ENCODE data around the gene NUP133.

Gene NUP133

DNA sequence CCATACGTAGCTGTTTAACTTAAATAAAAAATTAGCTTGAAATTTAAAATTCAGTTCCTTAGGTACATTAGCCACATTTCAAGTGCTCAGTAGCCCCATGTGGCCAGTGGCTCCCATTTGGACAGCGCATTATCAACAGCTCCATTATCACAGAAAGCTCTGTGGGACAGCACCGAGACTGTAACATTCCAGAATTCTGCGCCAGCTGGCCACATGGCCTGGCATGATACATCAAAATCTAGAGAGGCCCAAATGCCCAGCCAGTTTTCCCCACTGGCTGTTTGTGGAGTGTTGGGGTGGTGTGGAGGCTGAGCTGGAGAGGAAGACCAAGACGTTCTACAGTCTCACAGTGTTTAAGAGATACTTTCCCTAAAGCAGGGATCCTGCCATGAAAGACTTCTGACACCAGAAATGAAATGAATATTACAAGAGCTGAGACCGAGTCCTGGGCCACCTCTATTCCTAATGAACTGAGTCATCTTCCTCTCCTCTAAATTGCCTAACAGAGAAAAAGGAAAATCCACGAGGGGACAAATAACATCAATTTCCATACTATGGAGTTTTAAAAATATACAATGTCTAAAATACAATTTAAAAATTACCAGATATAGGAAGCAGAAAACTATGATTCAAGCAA, 47.0 kb downstream of the NUP133 start:
- Histone ChIP-seq H3K36me3 (ENCODE audit: control insufficient read depth in 2 of 2, insufficient read depth in 1 of 2, low read length in 2 of 2) (peaks cover 94 to 95% of the 10 kb centered on the region in 2 experiments), H3K4me3 (ENCODE audit: low read depth, low read length) (no peak overlapping the region), H3K27ac (ENCODE audit: extremely low read depth, low read depth, low read length) (no peak overlapping the region), H3K4me1 (ENCODE audit: control insufficient read depth, insufficient read depth, low read length) (no peaks in the 10 kb centered on the region), H3K9me3 (ENCODE audit: control insufficient read depth, insufficient read depth, low read depth, low read length) (no peaks in the 10 kb centered on the region)
- ChIA-PET POLR2A (interaction anchor here (1.0 kb wide), 2 partner anchors 47 to 51 kb away, joined by 3 read pairs; partner anchors contain the start of gene NUP133), CTCF (interaction anchor here (1.6 to 2.7 kb wide), 2 partner anchors 21 to 203 kb away, joined by 8 to 10 read pairs; no protein-coding TSS in a partner anchor)
- TF ChIP-seq OSR2 (tag by site-specific recombination; IDR thresholded peaks at IDR 0.05) (no peak), ZNF768 (tag by site-specific recombination; IDR thresholded peaks at IDR 0.05) (no peak), SP7 (tag by site-specific recombination; IDR thresholded peaks at IDR 0.05) (no peak), ZNF19 (tag by site-specific recombination; IDR thresholded peaks at IDR 0.05; ENCODE audit: low read depth) (no peak), ZNF843 (tag by site-specific recombination; IDR thresholded peaks at IDR 0.05) (no peak), ZNF426 (tag by site-specific recombination; IDR thresholded peaks at IDR 0.05) (no peak), ZNF585B (tag by site-specific recombination; IDR thresholded peaks at IDR 0.05) (no peak), EGR2 (tag by site-specific recombination; IDR thresholded peaks at IDR 0.05; ENCODE audit: low read depth) (no peak), ZNF561 (tag by site-specific recombination; IDR thresholded peaks at IDR 0.05; ENCODE audit: borderline replicate concordance) (no peak)
- TF ChIP-seq, protein P1, sequence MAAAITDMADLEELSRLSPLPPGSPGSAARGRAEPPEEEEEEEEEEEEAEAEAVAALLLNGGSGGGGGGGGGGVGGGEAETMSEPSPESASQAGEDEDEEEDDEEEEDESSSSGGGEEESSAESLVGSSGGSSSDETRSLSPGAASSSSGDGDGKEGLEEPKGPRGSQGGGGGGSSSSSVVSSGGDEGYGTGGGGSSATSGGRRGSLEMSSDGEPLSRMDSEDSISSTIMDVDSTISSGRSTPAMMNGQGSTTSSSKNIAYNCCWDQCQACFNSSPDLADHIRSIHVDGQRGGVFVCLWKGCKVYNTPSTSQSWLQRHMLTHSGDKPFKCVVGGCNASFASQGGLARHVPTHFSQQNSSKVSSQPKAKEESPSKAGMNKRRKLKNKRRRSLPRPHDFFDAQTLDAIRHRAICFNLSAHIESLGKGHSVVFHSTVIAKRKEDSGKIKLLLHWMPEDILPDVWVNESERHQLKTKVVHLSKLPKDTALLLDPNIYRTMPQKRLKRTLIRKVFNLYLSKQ (tag by site-specific recombination; IDR thresholded peaks at IDR 0.05; ENCODE audit: borderline replicate concordance), result no peak
- TF ChIP-seq, protein P2, sequence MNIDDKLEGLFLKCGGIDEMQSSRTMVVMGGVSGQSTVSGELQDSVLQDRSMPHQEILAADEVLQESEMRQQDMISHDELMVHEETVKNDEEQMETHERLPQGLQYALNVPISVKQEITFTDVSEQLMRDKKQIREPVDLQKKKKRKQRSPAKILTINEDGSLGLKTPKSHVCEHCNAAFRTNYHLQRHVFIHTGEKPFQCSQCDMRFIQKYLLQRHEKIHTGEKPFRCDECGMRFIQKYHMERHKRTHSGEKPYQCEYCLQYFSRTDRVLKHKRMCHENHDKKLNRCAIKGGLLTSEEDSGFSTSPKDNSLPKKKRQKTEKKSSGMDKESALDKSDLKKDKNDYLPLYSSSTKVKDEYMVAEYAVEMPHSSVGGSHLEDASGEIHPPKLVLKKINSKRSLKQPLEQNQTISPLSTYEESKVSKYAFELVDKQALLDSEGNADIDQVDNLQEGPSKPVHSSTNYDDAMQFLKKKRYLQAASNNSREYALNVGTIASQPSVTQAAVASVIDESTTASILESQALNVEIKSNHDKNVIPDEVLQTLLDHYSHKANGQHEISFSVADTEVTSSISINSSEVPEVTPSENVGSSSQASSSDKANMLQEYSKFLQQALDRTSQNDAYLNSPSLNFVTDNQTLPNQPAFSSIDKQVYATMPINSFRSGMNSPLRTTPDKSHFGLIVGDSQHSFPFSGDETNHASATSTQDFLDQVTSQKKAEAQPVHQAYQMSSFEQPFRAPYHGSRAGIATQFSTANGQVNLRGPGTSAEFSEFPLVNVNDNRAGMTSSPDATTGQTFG (tag by site-specific recombination; IDR thresholded peaks at IDR 0.05; ENCODE audit: borderline replicate concordance), result no peak

DNA sequence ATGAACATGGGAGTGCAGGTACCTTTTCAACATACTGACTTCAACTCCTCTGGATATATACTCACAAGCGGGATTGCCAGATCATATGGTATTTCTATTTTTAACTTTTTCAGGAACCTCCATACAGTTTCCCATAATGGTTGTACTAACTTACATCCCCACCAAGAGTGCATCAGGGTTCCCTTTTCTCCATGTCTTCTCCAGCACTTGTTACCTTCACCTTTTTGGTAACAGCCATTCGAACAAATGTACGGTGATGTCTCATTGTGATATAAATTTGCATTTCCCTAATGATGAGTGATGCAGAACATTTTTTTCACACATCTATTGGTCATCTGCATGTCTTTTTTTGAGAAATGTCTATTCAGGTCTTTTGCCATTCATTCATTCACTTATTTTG, 48.3 kb downstream of the NUP133 start:
- no peaks in the 10 kb centered on the region for H3K4me1 ChIP-seq (ENCODE audit: control insufficient read depth, insufficient read depth, low read length)
- ChIA-PET POLR2A (no interaction called here), CTCF (interaction anchor here (0.6 to 2.7 kb wide), 5 partner anchors 189 to 770 kb away, joined by 3 to 10 read pairs (median 3); partner anchors contain the start of gene RAB4A)
- TF ChIP-seq, protein P3, sequence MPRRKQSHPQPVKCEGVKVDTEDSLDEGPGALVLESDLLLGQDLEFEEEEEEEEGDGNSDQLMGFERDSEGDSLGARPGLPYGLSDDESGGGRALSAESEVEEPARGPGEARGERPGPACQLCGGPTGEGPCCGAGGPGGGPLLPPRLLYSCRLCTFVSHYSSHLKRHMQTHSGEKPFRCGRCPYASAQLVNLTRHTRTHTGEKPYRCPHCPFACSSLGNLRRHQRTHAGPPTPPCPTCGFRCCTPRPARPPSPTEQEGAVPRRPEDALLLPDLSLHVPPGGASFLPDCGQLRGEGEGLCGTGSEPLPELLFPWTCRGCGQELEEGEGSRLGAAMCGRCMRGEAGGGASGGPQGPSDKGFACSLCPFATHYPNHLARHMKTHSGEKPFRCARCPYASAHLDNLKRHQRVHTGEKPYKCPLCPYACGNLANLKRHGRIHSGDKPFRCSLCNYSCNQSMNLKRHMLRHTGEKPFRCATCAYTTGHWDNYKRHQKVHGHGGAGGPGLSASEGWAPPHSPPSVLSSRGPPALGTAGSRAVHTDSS (tag by site-specific recombination; IDR thresholded peaks at IDR 0.05), result no peak
- peak; percentile 97 for TF ChIP-seq ZNF184 (tag by site-specific recombination; IDR thresholded peaks at IDR 0.05)
- no peaks in the 10 kb centered on the region for H3K9me3 ChIP-seq (ENCODE audit: control insufficient read depth, insufficient read depth, low read depth, low read length)
- H3K27ac ChIP-seq (ENCODE audit: extremely low read depth, low read depth, low read length), result no peak overlapping the region
- H3K36me3 ChIP-seq (ENCODE audit: control insufficient read depth in 2 of 2, insufficient read depth in 1 of 2, low read length in 2 of 2), result peaks cover 90 to 93% of the 10 kb centered on the region in 2 experiments
- H3K4me3 ChIP-seq (ENCODE audit: low read depth, low read length), result no peak overlapping the region

DNA sequence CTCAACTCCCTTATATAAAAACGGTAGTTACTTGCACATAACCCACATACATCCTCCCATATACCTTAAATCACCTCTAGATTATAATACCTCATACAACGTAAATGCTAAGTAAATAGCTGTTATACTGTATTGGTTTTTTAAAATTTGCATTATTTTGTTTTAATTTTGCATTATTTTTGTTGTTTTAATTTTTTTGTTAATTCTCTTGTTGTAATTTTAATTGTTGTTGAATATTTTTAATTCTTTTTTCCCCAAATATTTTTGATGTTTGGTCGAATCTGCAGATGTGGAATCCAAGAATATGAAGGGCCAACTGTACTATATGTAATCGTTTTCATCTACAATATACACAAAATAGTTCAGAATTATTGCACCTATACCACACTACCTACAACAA, 50.7 kb downstream of the NUP133 start:
- no peaks in the 10 kb centered on the region for H3K4me1 ChIP-seq (ENCODE audit: control insufficient read depth, insufficient read depth, low read length)
- H3K4me3 ChIP-seq (ENCODE audit: low read depth, low read length), result no peak overlapping the region
- H3K36me3 ChIP-seq (ENCODE audit: control insufficient read depth in 2 of 2, insufficient read depth in 1 of 2, low read length in 2 of 2), result peaks cover 66 to 87% of the 10 kb centered on the region in 2 experiments
- POLR2A ChIA-PET, result interaction anchor here (0.7 kb wide), 1 partner anchor 16 kb away, joined by 3 read pairs; no protein-coding TSS in a partner anchor
- no peak overlapping the region for H3K27ac ChIP-seq (ENCODE audit: extremely low read depth, low read depth, low read length)
- TF ChIP-seq ZNF521 (tag by site-specific recombination; IDR thresholded peaks at IDR 0.05) (no peak), SALL2 (tag by site-specific recombination; IDR thresholded peaks at IDR 0.05; ENCODE audit: borderline replicate concordance) (no peak), ZNF114 (tag by site-specific recombination; IDR thresholded peaks at IDR 0.05) (no peak), ZNF792 (tag by site-specific recombination; IDR thresholded peaks at IDR 0.05) (no peak), SCRT1 (tag by site-specific recombination; IDR thresholded peaks at IDR 0.05; ENCODE audit: borderline replicate concordance) (no peak), ZNF174 (tag by site-specific recombination; IDR thresholded peaks at IDR 0.05) (no peak)
- H3K9me3 ChIP-seq (ENCODE audit: control insufficient read depth, insufficient read depth, low read depth, low read length), result no peaks in the 10 kb centered on the region
- CTCF ChIA-PET, result interaction anchor here (0.6 to 1.7 kb wide), 4 partner anchors 23 to 790 kb away, joined by 3 to 7 read pairs (median 4); no protein-coding TSS in a partner anchor
